Stimulated activated effector memory CD8-positive, alpha-beta T cell treated with anti-CD3 and anti-CD28 coated beads, Interleukin-12 subunit alpha, Interleukin-12 subunit beta, amount 100 ng/mL, for 72 hours (primary cell): ENCODE results near the gene TASL.
"Not testable (repeated sequence)": the region's sequence is repeated elsewhere in the genome, so short reads cannot be mapped to it uniquely, and the experiment has no call there.

Experiments used
- ATAC-seq: fragments of 150-1000 bp; cut with Tn5 transposase; 2 replicates; pipeline ENCODE4 v1.10.0; 2021
- DNase-seq, 2 donors: peaks; one replicate each; pipeline ENCODE4 v3.0.0; 2021 to 2022; ENCODE audit warnings: low spot score in 2 of 2
- H3K27ac Mint-ChIP-seq: one replicate; pipeline ENCODE4 v1.8.0; 2022; ENCODE audit warnings: mild to moderate bottlenecking, mixed read lengths
- H3K36me3 Mint-ChIP-seq: one replicate; pipeline ENCODE4 v1.8.0; 2022; ENCODE audit warnings: mild to moderate bottlenecking, mixed read lengths
- H3K4me1 Mint-ChIP-seq: one replicate; pipeline ENCODE4 v1.8.0; 2022; ENCODE audit warnings: mixed read lengths
- H3K4me3 Mint-ChIP-seq: one replicate; pipeline ENCODE4 v1.8.0; 2022; ENCODE audit warnings: mild to moderate bottlenecking, mixed read lengths
- H3K9me3 Mint-ChIP-seq: one replicate; pipeline ENCODE4 v1.8.0; 2022; ENCODE audit warnings: mixed read lengths

Gene TASL, protein sequence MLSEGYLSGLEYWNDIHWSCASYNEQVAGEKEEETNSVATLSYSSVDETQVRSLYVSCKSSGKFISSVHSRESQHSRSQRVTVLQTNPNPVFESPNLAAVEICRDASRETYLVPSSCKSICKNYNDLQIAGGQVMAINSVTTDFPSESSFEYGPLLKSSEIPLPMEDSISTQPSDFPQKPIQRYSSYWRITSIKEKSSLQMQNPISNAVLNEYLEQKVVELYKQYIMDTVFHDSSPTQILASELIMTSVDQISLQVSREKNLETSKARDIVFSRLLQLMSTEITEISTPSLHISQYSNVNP

DNA sequence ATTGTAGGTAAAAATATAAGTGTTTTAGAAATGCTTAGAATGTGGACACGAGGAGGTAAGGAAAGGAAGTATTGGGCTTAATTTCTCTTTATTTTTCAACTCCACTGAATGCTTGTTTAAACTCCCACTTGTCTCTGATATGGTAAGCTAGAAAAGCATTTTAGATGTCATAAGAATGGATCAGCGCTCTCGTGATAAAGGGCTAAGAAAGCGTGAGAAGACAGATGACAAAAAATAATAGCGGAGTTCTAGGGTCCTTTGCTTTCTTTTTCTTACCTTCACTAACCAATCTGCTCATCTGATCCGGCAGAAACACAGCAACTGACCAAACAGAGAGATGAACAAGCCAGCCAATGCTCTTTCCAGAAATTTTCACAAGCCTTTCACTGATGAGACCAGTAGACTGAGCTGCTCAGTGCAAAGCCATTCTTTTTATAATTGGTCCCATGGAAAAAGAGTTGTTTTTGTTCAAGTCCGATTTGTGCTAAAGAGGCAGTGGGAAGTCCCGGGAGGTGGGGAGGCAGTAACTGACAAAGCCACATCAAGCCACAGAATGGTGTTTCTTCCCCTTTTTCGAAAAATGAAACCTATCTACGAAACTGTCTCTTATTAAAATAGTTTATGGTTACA is at the start of gene TASL:
TASL (minus strand) TSS at position 405 of the 630 bp plus-strand sequence. CDS start 17,411 bp downstream, outside the sequence.
- ATAC-seq (peak; percentile 76), DNase-seq (peak; percentile 1 to 50)
- H3K27ac Mint-ChIP-seq: peak within 1 kb of the TSS; percentile 15
- peaks cover 12% of the 10 kb centered on the region for H3K4me1 Mint-ChIP-seq
- H3K4me3 Mint-ChIP-seq: peak within 1 kb of the TSS; percentile 53
- no peaks in the 10 kb centered on the region for H3K36me3 Mint-ChIP-seq
- no peaks in the 10 kb centered on the region for H3K9me3 Mint-ChIP-seq

DNA sequence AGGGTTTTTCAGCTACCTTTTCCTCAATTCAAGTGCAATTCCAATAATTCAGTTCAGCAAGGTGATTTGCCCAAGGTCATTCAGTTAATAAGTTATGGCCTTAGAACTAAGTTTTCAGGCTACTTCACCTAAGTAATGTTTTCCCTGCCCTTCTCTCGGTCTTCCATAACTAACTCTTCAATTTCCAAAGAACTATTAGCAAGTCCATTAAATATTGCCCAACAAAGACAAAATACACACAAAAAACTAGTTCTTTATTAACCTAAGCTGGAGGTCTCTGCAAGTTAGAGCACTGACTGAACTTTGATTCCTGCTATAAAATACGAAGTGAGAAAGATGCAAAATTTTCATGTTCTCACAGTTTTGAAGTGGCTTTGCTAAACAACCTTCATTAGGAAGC is 48.8 kb upstream of the TASL start:
- DNase-seq (no peak), ATAC-seq (no peak)
- no peaks in the 10 kb centered on the region for H3K36me3 Mint-ChIP-seq
- H3K4me3 Mint-ChIP-seq: no peak overlapping the region
- H3K27ac Mint-ChIP-seq: no peak overlapping the region
- H3K4me1 Mint-ChIP-seq: no peaks in the 10 kb centered on the region
- peaks cover 5% of the 10 kb centered on the region for H3K9me3 Mint-ChIP-seq

DNA sequence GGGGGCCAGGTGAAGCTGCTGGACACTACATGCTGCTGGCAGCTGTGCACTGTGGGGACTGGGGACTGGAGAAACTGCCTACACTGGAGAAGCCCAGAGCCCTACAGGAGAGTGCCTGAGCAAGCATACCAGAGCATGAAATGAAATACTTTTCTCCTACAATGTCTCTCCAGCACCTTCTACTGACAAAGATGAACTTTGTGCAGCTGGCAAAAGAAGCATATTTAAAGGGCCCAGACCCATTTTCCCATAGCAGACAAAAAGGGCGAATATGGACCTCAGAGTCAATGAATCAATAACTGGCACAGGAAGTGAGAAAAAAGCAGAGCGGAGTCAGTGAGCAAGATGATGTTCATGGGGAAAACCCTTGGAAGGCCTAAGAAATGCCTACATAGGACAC is 44.8 kb upstream of the TASL start:
- Mint-ChIP-seq H3K9me3 (peaks cover 5% of the 10 kb centered on the region), H3K27ac (no peak overlapping the region), H3K4me3 (no peak overlapping the region), H3K4me1 (no peaks in the 10 kb centered on the region), H3K36me3 (no peaks in the 10 kb centered on the region)
- DNase-seq (no peak), ATAC-seq (no peak)

DNA sequence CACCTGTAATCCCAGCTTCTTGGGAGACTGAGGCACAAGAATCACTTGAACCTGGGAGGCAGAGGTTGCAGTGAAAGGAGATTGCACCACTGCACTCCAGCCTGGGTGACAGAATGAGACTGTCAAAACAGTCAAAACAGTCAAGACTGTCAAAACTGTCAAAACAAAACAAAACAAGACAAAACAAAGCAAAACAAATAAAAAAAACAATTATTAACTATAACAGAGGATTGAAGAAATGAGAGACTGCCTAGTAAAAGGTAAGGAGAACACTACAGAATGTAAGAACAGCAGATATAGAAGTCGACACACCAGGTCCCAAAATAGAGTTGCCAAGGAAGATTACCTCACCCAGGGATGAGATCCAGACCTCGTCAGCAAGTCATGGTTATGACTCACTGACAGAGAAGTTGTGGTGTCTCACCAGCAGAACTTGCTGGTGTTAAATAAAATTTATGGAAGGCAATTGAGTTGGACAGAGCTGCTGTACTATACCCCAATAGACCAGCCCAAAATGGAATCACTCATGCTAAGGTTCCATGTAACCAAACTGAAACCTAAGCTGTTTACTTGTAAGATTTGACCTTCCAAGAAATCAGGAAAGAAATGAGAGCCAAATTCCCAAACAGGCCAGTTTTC is 43.5 kb upstream of the TASL start:
- H3K36me3 Mint-ChIP-seq: no peaks in the 10 kb centered on the region
- H3K27ac Mint-ChIP-seq: no peak overlapping the region
- peaks cover 5% of the 10 kb centered on the region for H3K9me3 Mint-ChIP-seq
- DNase-seq (no peak), ATAC-seq (peak; percentile 37)
- no peaks in the 10 kb centered on the region for H3K4me1 Mint-ChIP-seq
- H3K4me3 Mint-ChIP-seq: no peak overlapping the region

DNA sequence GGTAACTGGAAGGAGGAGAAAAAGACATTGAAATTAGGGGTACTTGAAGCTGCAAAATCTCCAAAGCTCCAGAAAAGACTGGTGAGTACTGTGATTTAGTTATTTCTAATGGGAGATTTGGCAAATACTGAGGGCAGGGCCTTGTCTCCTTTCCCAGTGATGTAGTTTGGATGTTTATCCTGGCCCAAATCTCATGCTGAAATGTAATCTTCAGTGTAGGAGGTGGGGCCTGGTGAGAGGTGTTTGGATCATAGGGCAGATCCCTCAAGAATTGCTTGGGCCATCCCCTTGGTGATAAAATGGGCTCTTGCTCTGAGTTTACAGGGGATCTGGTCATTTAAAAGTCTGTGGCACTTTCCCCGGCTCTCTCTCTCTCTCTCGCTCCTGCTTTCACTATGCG is 42.6 kb upstream of the TASL start:
- Mint-ChIP-seq H3K36me3 (no peaks in the 10 kb centered on the region), H3K9me3 (peaks cover 5% of the 10 kb centered on the region), H3K4me3 (no peak overlapping the region), H3K4me1 (no peaks in the 10 kb centered on the region), H3K27ac (no peak overlapping the region)
- DNase-seq: no peak
- no peak for ATAC-seq

DNA sequence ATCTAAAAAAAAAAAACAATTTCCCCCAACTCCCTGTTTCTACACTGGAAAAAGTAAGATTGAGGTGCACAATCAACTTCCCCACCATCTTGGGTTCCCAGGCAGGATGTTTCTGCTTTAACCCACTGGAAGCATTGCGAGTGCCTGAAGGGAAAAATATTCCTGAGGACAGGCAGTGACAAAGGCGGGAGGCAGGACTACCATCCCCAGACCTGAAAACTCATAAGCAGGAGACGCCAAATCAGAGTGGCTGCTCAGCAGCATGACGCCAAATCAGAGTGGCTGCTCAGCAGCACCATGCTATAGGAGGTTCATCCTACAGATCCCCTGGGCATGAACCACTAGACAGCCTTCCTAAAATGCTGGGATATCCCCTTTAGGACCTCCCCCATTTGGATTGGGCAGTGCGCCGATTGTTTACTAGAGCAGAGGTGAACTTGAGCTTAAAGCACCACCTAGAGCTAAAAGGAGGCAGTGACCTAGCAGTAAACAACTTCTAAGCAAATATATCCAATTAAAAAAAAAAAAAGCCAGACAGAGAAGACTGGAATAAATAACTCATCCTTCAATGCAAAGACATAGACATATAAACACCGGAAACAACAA is 40.7 kb upstream of the TASL start:
- ATAC-seq (no peak), DNase-seq (no peak)
- Mint-ChIP-seq H3K4me1 (no peaks in the 10 kb centered on the region), H3K36me3 (no peaks in the 10 kb centered on the region), H3K4me3 (no peak overlapping the region), H3K27ac (no peak overlapping the region), H3K9me3 (peaks cover 2% of the 10 kb centered on the region)

DNA sequence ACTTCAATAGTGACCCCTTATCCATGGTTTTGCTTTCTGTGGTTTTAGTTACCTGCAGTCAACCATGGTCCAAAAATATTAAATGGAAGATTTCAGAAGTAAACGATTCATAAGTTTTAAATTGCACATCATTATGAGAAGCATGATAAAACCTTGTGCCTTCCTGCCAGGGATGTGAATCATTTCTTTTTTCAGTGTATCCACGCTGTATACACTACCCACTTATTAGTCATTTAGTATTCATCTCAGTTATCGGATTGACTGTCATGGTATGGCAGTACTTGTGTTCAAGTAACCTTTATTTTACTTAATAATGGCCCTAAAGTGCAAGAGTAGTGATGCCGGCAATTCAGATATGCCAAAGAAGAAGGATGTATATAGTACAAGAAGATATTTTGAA is 37.7 kb upstream of the TASL start:
- H3K9me3 Mint-ChIP-seq: no peaks in the 10 kb centered on the region
- H3K4me3 Mint-ChIP-seq: no peak overlapping the region
- no peaks in the 10 kb centered on the region for H3K36me3 Mint-ChIP-seq
- no peaks in the 10 kb centered on the region for H3K4me1 Mint-ChIP-seq
- peak; percentile 98 for ATAC-seq
- no peak for DNase-seq
- no peak overlapping the region for H3K27ac Mint-ChIP-seq

DNA sequence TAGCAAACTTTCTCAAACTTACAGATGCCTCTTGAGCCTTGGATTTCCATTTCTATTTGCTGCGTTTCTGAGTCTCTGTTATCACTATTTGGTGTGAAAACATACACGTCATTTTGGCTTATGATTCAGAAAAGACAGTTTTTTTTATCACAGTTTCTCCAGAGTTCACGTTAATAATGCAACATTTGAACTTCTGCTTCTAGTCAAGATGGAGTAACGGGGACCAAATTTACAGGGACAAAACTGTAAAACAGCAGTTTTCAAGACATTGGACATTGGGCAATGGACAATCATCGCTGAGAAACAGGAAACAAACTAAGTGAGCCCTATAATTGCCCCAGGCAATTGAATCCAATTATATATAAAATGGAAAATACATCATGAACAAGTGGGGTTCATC is 36.2 kb upstream of the TASL start:
- Mint-ChIP-seq H3K4me1 (no peaks in the 10 kb centered on the region), H3K27ac (no peak overlapping the region), H3K4me3 (no peak overlapping the region), H3K9me3 (no peaks in the 10 kb centered on the region), H3K36me3 (no peaks in the 10 kb centered on the region)
- ATAC-seq (no peak), DNase-seq (no peak)

DNA sequence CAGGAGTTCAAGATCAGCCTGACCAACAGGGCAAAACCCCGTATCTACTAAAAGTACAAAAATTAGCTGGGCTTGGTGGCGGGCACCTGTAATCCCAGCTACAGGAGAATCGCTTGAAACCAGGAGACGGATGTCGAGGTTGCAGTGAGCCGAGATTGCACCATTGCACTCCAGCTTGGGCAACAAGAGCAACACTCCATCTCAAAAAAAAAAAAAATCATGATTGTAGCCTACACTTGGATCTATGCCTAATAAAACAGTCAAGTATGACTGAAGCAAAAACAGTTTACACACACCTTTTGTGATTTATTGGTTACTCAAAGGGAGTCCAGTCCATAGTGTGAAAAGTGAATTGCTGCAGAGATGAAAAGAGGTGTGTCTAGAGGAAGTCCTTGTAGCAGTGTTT is 34.7 kb upstream of the TASL start:
- no peak for ATAC-seq

DNA sequence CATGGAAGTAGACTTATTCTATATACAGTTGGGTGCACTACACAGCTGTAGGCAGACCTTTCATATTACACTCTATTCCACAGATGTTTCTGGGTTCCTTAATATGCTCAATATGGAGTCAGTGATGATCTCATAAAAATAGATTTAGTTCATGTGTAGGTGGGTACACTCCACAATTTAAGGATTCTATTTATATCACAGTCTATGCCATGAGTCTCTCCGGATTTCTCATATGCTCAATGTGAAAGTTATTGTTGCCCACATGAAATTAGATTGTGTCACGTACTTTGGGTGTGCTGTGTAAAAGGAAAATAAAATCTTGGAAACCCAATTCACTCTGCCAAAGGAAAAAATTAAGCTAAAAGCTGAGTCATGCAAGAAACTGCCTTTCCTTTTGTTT is 32.5 kb upstream of the TASL start:
- no peak overlapping the region for H3K4me3 Mint-ChIP-seq
- H3K4me1 Mint-ChIP-seq: no peaks in the 10 kb centered on the region
- H3K9me3 Mint-ChIP-seq: no peaks in the 10 kb centered on the region
- no peak for DNase-seq
- ATAC-seq: no peak
- H3K36me3 Mint-ChIP-seq: no peaks in the 10 kb centered on the region
- no peak overlapping the region for H3K27ac Mint-ChIP-seq

More for the DNA sequence above, 34.7 kb upstream of the TASL start:
- Mint-ChIP-seq H3K4me1 (no peaks in the 10 kb centered on the region), H3K9me3 (no peaks in the 10 kb centered on the region), H3K4me3 (no peak overlapping the region), H3K36me3 (no peaks in the 10 kb centered on the region), H3K27ac (no peak overlapping the region)
- DNase-seq: no peak

DNA sequence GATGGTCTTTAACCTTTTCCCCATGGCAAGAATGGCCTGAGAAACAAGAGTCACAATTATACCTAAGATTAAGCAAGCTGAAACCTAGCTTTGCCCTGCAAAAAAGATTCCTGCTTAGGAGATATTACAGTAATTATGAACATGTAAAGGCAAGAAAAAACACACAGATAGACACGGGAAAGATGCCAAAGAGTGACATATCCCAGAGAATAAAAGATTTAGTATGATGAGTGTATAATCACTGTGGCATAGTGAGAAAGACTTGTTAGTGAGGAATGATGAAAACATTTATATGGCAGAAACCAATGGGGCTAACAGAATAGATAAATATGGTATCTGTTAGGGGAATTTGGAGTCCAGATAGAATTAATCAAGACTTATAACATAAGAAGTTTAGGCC is 29.6 kb upstream of the TASL start:
- Mint-ChIP-seq H3K9me3 (no peaks in the 10 kb centered on the region), H3K27ac (no peak overlapping the region), H3K4me3 (no peak overlapping the region), H3K4me1 (no peaks in the 10 kb centered on the region), H3K36me3 (no peaks in the 10 kb centered on the region)
- DNase-seq (no peak), ATAC-seq (no peak)

DNA sequence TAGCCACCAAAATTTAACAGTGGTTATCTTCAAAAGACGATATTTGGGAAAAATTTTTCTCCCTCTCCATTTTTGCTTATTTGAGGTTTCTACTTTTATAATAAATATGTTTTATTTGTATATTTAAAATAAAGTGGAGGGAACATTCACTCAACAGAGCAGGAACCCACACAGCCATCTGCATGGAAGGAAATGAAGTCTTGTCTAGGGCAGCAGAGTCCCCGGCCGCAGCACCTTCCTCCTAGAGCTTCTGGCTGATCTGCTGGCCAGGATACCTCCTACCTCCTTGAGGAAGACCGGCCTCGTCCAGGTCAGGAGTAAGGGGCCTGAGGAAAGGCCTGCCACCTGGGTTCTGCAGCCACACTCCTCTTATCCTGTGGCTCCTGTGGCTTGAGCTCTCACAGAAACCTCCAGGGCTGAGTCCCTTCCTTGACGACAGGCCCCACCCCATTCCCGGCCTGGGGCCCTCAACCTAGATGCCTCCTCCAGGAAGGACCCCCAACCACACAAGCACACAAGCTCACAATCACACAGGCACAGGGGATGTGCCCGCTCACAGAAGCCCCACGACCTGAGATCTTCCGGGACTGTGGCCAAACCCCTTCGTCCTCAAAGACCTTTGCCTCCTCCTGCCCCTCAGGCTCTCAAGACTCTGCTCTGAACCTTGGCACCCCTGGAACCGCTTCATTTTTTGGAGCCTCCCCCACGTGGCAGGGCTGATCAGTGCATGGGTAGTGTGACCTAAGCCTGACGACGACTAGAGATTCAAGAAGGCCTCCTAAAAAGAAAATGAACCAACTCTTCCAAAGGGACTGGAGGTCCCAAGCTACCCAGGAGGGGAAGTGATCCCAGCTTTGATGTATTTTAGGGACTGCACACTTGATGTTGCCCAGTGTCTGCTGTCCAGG is 23.0 kb upstream of the TASL start:
- not testable (repeated sequence) for H3K36me3 Mint-ChIP-seq, H3K9me3 Mint-ChIP-seq, H3K27ac Mint-ChIP-seq, H3K4me3 Mint-ChIP-seq, DNase-seq, H3K4me1 Mint-ChIP-seq, ATAC-seq

DNA sequence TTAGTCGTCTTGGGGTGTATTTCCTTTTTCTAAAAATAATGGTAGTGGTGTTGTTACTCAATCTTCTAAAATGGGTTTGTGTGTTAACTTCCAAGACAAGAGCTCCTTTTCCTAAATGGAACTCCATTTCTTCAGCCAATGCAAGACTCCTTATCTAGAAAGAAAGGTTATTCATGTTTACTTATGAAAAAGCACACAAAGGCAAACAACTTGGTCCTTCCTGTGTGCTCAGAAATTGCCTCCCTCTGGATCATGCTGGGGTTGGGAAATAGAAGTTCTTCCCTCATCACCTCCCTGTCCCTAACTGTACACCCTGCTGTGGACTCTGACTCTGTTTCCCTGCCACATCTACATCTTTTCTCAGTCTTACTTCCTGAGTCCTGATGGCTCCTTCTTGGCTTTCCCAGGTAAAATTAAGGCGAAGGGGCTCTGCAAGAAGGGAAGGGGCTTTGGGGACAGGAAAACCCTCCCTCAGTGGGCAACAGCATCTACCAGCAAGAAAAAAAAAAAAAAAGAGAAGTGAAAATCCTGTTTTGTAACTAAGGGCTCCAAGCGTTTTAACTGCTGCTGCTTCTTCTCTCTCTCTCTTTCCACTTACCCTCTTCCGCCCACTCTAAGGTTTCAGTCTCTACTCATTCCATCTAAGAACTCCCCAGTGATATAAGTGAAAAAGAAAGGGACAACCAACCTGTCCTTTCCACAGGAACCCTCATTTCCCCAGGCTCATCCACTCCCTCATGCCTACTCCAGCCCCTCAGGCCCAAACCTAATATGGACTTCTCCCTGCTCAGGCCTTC is 19.8 kb upstream of the TASL start:
- ATAC-seq (no peak), DNase-seq (no peak)
- Mint-ChIP-seq H3K27ac (peak overlapping the region; percentile 63), H3K9me3 (no peaks in the 10 kb centered on the region), H3K4me3 (no peak overlapping the region), H3K36me3 (no peaks in the 10 kb centered on the region), H3K4me1 (no peaks in the 10 kb centered on the region)

DNA sequence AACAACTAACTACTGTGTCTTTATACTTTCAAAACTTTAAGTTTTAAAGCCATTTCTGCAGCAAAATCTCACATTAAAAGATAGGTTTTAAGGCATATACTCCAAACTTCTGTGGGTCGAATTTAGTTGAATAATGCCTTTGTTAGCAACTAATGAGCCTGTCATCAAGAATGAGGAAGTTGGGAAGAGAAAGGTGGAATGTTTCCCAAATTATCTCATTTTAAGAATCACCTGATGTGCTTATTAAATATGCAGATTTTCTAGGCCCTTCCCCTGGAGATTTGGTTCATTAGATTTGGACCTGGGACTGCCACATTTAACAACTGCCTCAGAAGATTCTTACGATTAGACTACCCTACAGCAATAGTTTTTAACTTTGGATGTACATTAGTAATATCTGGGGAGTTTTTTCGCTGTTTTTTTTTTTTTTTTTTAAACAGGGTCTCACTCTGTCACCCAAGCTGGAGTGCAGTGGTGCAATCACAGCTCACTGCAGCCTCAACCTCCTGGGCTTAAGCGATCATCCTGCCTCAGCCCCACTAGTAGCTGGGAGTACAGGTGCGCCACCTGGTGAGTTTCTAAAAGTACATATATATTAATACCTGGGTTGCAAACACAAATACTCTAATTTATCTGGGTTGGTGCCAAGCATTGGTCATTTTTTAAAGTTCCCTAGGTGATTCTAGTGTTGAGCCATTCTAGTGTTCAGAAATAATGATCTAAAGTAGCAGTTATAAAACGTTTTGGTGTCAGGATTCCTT is 16.1 kb upstream of the TASL start:
- no peak for DNase-seq

More for the DNA sequence above, 16.1 kb upstream of the TASL start:
- no peak overlapping the region for H3K4me3 Mint-ChIP-seq
- no peak for ATAC-seq
- no peaks in the 10 kb centered on the region for H3K9me3 Mint-ChIP-seq
- no peaks in the 10 kb centered on the region for H3K36me3 Mint-ChIP-seq
- H3K27ac Mint-ChIP-seq: no peak overlapping the region
- no peaks in the 10 kb centered on the region for H3K4me1 Mint-ChIP-seq
